ENCODE data around the gene NDC80. TPM values are rescaled to one million over a fixed set of nuclear protein-coding genes. Genes with fewer than 3 reads are reported as not detected.
A peak's percentile ranks its signal among the peaks of the same experiment; 100 is the strongest.

The NDC80 gene
- total RNA-seq, 1 donor = 2.2 TPM

GRCh38 chr18:2636126-2636631 is 64.8 kb downstream of the NDC80 start:
- H3K36me3 ChIP-seq (ENCODE audit: insufficient read depth, low read length) = no peaks in the 10 kb centered on the region
- no peak for DNase-seq (ENCODE audit: insufficient read length, low spot score, missing footprints)
- no peaks in the 10 kb centered on the region for H3K79me2 ChIP-seq (ENCODE audit: insufficient read depth, low read length)
- H3K27ac ChIP-seq (ENCODE audit: low read depth, low read length) = no peak overlapping the region
- peak overlapping the region; percentile 82 for H2AFZ ChIP-seq (ENCODE audit: low read length)
- TF ChIP-seq CTCF (IDR thresholded peaks at IDR 0.05; ENCODE audit: extremely low read depth, low read depth, low read length) = no peak
- H3K4me2 ChIP-seq (ENCODE audit: insufficient read depth, low read length) = no peak overlapping the region
- no peaks in the 10 kb centered on the region for H3K27me3 ChIP-seq (ENCODE audit: insufficient read depth, low read length)
- H3K4me1 ChIP-seq (ENCODE audit: insufficient read depth, low read length) = peaks cover 5% of the 10 kb centered on the region
- no peaks in the 10 kb centered on the region for H4K20me1 ChIP-seq (ENCODE audit: insufficient read depth, low read length)
- no peak overlapping the region for H3K4me3 ChIP-seq (ENCODE audit: insufficient read depth, low read length)
- H3K9me3 ChIP-seq (ENCODE audit: low read depth, low read length) = no peaks in the 10 kb centered on the region

- H3K27me3 ChIP-seq (ENCODE audit: insufficient read depth, low read length) = peaks cover 4% of the 10 kb centered on the region
- no peak for TF ChIP-seq CTCF (IDR thresholded peaks at IDR 0.05; ENCODE audit: extremely low read depth, low read depth, low read length)
- H3K79me2 ChIP-seq (ENCODE audit: insufficient read depth, low read length) = no peaks in the 10 kb centered on the region
- H2AFZ ChIP-seq (ENCODE audit: low read length) = peak overlapping the region; percentile 50
- H3K27ac ChIP-seq (ENCODE audit: low read depth, low read length) = no peak overlapping the region
- no peaks in the 10 kb centered on the region for H3K36me3 ChIP-seq (ENCODE audit: insufficient read depth, low read length)
- peak overlapping the region; percentile 57 for H3K4me2 ChIP-seq (ENCODE audit: insufficient read depth, low read length)
- H4K20me1 ChIP-seq (ENCODE audit: insufficient read depth, low read length) = no peaks in the 10 kb centered on the region
- H3K9me3 ChIP-seq (ENCODE audit: low read depth, low read length) = no peaks in the 10 kb centered on the region
- H3K4me1 ChIP-seq (ENCODE audit: insufficient read depth, low read length) = peaks cover 15% of the 10 kb centered on the region
- peak overlapping the region; percentile 55 for H3K4me3 ChIP-seq (ENCODE audit: insufficient read depth, low read length)
- no peak for DNase-seq (ENCODE audit: insufficient read length, low spot score, missing footprints)
Observed at GRCh38 chr18:2641638-2642037, 70.3 kb downstream of the NDC80 start.

GRCh38 chr18:2642771-2643170 is 71.4 kb downstream of the NDC80 start:
- Histone ChIP-seq H3K79me2 (ENCODE audit: insufficient read depth, low read length) (no peaks in the 10 kb centered on the region), H3K9me3 (ENCODE audit: low read depth, low read length) (no peaks in the 10 kb centered on the region), H2AFZ (ENCODE audit: low read length) (peak overlapping the region; percentile 40), H3K4me1 (ENCODE audit: insufficient read depth, low read length) (peaks cover 15% of the 10 kb centered on the region), H3K4me3 (ENCODE audit: insufficient read depth, low read length) (no peak overlapping the region), H3K36me3 (ENCODE audit: insufficient read depth, low read length) (no peaks in the 10 kb centered on the region), H3K27ac (ENCODE audit: low read depth, low read length) (no peak overlapping the region), H3K27me3 (ENCODE audit: insufficient read depth, low read length) (peaks cover 4% of the 10 kb centered on the region), H3K4me2 (ENCODE audit: insufficient read depth, low read length) (peak overlapping the region; percentile 57), H4K20me1 (ENCODE audit: insufficient read depth, low read length) (no peaks in the 10 kb centered on the region)
- TF ChIP-seq CTCF (IDR thresholded peaks at IDR 0.05; ENCODE audit: extremely low read depth, low read depth, low read length) = no peak
- DNase-seq (ENCODE audit: insufficient read length, low spot score, missing footprints) = no peak

GRCh38 chr18:2644535-2644934 is 73.2 kb downstream of the NDC80 start:
- Histone ChIP-seq H3K27ac (ENCODE audit: low read depth, low read length) (no peak overlapping the region), H3K9me3 (ENCODE audit: low read depth, low read length) (no peaks in the 10 kb centered on the region), H4K20me1 (ENCODE audit: insufficient read depth, low read length) (no peaks in the 10 kb centered on the region), H3K4me2 (ENCODE audit: insufficient read depth, low read length) (no peak overlapping the region), H3K4me3 (ENCODE audit: insufficient read depth, low read length) (no peak overlapping the region), H3K27me3 (ENCODE audit: insufficient read depth, low read length) (peaks cover 4% of the 10 kb centered on the region), H3K36me3 (ENCODE audit: insufficient read depth, low read length) (no peaks in the 10 kb centered on the region), H2AFZ (ENCODE audit: low read length) (no peak overlapping the region), H3K4me1 (ENCODE audit: insufficient read depth, low read length) (peaks cover 10% of the 10 kb centered on the region), H3K79me2 (ENCODE audit: insufficient read depth, low read length) (no peaks in the 10 kb centered on the region)
- TF ChIP-seq CTCF (IDR thresholded peaks at IDR 0.05; ENCODE audit: extremely low read depth, low read depth, low read length) = no peak
- no peak for DNase-seq (ENCODE audit: insufficient read length, low spot score, missing footprints)

Measured in osteoblast (primary cell).